ENCODE data around the gene KIF21A. TPM values are rescaled to one million over a fixed set of nuclear protein-coding genes. Genes with fewer than 3 reads are reported as not detected.

Gene KIF21A
- total and polyA plus RNA-seq, 12 donors, result 11.4 to 71.8 (median 49.9) TPM

GRCh38 chr12:39267886-39268285 lies 175.0 kb downstream of the KIF21A start:
- no peaks in the 10 kb centered on the region for H3K27me3 ChIP-seq
- H3K36me3 ChIP-seq, result no peaks in the 10 kb centered on the region
- WGBS, 2 donors, result 75% methylated on average over 1 of the region's 1 CpG
- no peak overlapping the region for H3K27ac ChIP-seq
- no peak for DNase-seq
- intact Hi-C loops (cut with DNase I), result no loop called here
- TF ChIP-seq CTCF (IDR thresholded peaks at IDR 0.05), result no peak
- H3K9me3 ChIP-seq, result peaks cover 0 to 3% (median 0%) of the 10 kb centered on the region in 11 donors
- no peaks in the 10 kb centered on the region for H3K4me1 ChIP-seq
- ATAC-seq, result no peak
- no peak overlapping the region for H3K4me3 ChIP-seq

DNA sequence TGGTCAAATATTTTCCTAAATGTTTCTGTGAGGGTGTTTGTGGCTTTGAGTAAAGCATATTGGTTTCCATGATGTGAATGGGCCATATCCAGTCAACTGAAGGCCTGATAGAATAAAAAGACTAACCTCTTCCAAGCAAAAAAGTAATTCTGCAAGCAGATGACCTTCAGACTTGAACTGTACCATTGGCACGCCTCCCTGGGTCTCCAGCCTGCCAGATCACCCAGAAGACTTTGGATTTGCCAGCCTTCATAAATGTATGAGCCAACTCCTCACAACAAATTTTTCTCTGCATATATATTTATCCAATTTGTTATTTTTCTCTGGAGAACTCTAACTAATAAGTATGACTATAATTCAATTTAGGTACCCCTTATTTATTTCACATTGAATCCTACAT lies 190.3 kb downstream of the KIF21A start:
- no peak for TF ChIP-seq CTCF (IDR thresholded peaks at IDR 0.05)
- WGBS, 2 donors, result 53 to 57% methylated on average over 1 of the region's 1 CpG
- Histone ChIP-seq H3K4me3 (no peak overlapping the region), H3K4me1 (no peaks in the 10 kb centered on the region), H3K36me3 (no peaks in the 10 kb centered on the region), H3K27ac (no peak overlapping the region), H3K9me3 (peaks cover 0 to 5% (median 0%) of the 10 kb centered on the region in 11 donors), H3K27me3 (no peaks in the 10 kb centered on the region)
- DNase-seq (peak in 1 of 2 donors; percentile 29), ATAC-seq (peak in 2 of 8 donors; percentile 48 to 53)
- intact Hi-C loops (cut with DNase I), result no loop called here

Other genes with a start within 250 kb of the KIF21A start
- gene ABCD2, start 176.7 kb upstream of the KIF21A start, total RNA-seq, result 10 to 100 TPM in 1 of 10 donors, 1 to 10 TPM in 9; 5.4 to 10.1 (median 7.7) TPM
- gene ABCD2, start 176.7 kb upstream of the KIF21A start, polyA plus RNA-seq, result 1 to 10 TPM in 1 of 2 donors, under 1 TPM in 1; 0.32 to 2.0 TPM